GM12891 (cell line): ENCODE results near the gene FAAH2.
"Not testable (repeated sequence)": the region's sequence is repeated elsewhere in the genome, so short reads cannot be mapped to it uniquely, and the experiment has no call there.

ENCODE experiments used
- DNase-seq: peaks from one replicate; pipeline ENCODE4 v3.0.0; 2011; ENCODE audit warnings: low spot score; ENCODE audit not compliant: insufficient read length
- FAIRE-seq: peaks from 2 replicates; lab custom pipeline; 2011; peaks lifted over from hg19 to GRCh38; lab: Jason Lieb, UNC
- PAX5 ChIP-seq: IDR thresholded peaks from 2 replicates; pipeline ENCODE4 v1.6.1; 2011; ENCODE audit warnings: low read length, moderate library complexity, mild to moderate bottlenecking; ENCODE audit not compliant: insufficient read depth, severe bottlenecking
- POLR2A ChIP-seq: IDR thresholded peaks from 2 replicates; pipeline ENCODE4 v1.6.1; 2011; ENCODE audit warnings: low read depth, low read length, control low read depth
- POLR2AphosphoS5 ChIP-seq: IDR thresholded peaks from 2 replicates; pipeline ENCODE4 v1.6.1; 2011; ENCODE audit warnings: low read depth, low read length, control low read depth
- POU2F2 ChIP-seq: IDR thresholded peaks from 2 replicates; pipeline ENCODE4 v1.6.1; 2011; ENCODE audit warnings: low read depth, mild to moderate bottlenecking, control low read depth, low read length, moderate library complexity
- SPI1 ChIP-seq: IDR thresholded peaks from 2 replicates; pipeline ENCODE4 v1.6.1; 2011; ENCODE audit warnings: low read depth, low read length, control low read depth
- TAF1 ChIP-seq: IDR thresholded peaks from 2 replicates; pipeline ENCODE4 v1.6.1; 2011; ENCODE audit warnings: low read depth, low read length, control low read depth

The FAAH2 gene

DNA sequence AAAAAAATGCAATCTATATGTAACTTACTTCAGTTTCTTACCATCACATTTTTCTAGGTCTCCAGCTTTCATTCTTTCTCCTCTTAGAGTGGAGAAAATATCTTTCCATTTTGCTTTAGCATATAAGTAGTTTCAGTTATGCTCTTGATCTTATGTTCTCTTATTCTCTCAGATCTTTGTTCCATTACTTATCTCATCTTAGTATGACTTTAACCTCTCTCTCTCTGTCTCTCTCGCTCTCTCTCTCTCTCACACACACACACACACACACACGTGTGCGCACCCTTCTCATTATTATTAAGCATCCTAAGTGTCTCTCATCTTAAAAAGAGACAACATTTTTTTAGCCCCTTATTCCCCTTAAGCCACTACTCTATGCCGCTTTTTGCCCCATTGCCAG lies 92.8 kb downstream of the FAAH2 start:
- DNase-seq, result no peak
- FAIRE-seq, result no peak
- TF ChIP-seq SPI1 (no peak), POU2F2 (no peak), POLR2AphosphoS5 (no peak), TAF1 (no peak), POLR2A (no peak)

DNA sequence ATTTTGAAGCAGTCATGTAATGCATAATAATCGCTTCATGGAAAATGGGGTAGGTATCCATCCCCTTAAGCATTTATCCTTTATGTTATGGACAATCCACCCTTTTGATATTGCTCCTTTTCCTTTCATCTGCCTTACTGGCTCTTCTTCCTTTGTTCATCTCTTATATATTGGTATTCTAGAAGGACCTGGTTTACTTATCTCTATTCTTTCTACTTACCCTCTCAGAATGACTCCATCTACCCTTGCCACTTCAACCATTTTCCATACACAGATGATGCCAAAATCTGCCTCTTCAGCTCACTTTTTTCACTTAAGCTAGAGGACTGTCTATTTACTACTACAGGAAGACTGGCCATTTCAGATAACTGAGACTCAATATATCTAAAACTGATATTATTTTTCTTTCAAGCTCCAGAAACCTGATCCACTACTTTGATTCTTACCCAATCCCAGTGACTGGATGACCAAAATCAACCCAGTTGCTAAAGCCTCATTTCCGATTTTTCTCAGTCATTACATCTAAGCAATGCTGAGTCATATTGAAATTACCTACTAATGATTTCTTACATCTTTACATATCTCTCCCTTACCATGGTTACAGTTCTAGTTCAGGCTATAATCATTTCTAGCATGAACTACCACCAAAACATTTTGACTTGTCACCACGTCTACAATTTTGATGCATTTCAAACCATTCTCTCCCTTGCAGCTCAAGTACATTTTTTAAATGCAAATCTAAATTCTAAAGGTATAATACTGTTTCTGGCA lies 93.7 kb downstream of the FAAH2 start:
- DNase-seq (no peak), FAIRE-seq (no peak)
- TF ChIP-seq POU2F2 (no peak), POLR2AphosphoS5 (no peak), TAF1 (no peak), PAX5 (no peak), POLR2A (no peak), SPI1 (no peak)

DNA sequence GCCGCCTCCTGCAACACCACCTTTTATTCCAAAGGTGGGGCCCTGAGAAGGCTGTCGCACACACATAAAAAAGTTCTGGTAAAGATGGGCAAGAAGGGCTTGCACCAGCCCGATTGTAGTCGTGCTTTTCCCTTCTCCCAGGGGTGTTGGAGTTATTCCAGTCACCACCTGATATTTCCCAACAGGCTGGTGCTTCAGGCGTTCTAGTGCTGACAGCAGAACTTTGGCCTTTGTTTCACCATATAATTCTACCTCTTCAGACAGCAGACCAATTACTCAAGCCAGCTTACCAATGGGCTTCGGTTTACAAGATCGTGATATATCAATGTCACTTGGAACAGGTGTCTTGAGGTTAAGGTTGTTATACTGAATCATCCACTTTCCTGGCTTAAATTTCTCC lies 107.7 kb downstream of the FAAH2 start:
- peak; percentile 64 for FAIRE-seq
- DNase-seq, result not testable (repeated sequence)

DNA sequence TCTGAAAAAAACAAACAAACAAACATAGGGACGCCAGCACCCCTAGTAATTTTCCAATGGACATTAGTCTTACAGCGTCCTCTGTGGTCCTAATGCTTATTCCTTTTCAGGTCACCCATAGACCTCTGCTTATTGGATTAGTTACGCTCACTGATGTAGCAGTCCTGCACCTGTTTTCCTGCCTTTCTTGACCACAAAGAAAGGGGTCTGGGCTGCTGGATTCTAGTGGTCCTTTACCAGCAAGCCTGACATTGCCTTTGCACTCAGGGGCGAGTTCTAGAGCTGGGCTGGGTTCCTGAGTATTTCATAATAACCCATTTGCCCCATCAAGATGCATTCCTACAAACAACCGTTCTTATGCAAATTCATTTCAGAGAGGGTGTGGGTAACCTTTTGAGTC lies 116.7 kb downstream of the FAAH2 start:
- not testable (repeated sequence) for DNase-seq, FAIRE-seq

DNA sequence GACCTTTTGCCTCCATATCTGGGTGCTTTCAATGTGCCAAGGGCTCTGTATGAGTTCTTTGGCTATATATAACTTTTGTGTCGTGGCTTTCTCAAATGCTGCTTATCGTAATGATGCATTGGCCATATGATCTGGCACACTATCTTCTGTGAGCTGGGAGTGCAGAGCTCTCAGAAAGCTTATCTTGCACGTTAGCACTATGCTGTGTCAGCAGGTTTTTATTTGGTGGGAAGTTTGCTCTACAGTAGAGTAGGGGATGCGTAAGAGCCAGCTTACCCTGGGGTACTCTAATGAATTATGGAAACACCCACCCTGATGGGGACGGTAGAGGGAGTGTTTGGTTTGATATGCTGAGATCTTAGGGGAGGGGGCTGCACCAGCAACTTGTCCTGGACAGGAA lies 119.6 kb downstream of the FAAH2 start:
- no peak for DNase-seq
- TF ChIP-seq TAF1 (no peak), PAX5 (no peak), POLR2A (no peak), POLR2AphosphoS5 (no peak), POU2F2 (no peak), SPI1 (no peak)
- FAIRE-seq, result no peak

DNA sequence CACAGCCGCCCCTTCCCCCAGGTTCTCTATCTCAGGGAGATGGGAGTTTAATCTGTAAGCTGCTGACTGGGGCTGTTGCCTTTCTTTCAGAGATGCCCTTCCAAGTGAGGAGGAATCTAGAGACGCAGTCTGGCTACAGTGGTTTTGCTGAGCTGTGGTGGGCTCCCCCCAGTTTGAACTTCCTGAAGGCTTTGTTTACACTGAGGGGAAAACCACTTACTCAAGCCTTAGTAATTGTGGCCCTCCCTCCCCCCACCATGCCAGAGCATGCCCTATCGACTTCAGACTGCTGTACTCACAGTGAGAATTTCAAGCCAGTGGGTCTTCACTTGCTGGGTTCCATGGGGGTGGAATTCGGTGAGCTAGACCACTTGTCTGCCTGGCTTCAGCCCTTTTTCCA lies 131.3 kb downstream of the FAAH2 start:
- TF ChIP-seq POU2F2, result no peak
- DNase-seq, result no peak
- FAIRE-seq, result no peak

DNA sequence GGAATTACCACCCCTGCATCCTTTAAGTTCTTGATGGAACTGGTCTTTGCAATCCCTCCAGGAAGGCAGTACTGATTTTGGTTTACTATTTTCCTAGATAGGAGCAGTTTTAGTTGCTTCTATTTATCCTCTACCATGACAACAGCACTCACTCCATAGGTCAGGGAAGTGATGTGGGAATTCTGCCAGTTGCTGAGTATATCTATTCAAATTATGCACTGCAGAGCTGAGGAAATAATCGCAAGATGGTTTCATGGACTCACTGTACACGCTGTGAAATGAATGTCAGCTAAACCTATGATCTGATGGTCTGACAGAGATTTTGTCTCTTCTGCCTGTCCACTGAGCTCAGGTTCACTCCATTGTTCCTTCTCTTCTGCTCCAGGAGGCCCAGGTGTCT lies 135.8 kb downstream of the FAAH2 start:
- TF ChIP-seq TAF1 (no peak), PAX5 (no peak), POLR2AphosphoS5 (no peak), POU2F2 (no peak), SPI1 (no peak), POLR2A (no peak)
- DNase-seq, result no peak
- no peak for FAIRE-seq

DNA sequence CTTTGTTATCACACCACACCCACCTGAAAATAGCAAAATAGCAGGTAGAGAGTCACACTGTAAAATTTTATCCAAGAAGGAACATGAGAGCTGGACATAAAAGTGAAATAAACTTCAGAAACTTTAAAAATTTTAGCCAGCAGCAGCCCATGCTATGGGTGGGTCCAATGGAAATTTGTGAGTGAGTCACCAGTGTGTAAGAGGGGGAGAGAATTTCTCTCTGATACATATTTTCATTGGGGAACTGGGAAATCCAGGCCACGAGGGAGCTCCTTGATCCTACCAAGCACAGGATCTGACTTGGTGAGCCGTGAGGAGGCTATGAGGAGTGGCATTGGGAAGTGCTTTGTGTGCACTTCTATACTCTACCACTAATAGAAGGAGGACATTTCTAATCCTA lies 136.3 kb downstream of the FAAH2 start:
- no peak for TF ChIP-seq TAF1
- no peak for TF ChIP-seq POU2F2
- TF ChIP-seq POLR2AphosphoS5, result no peak
- no peak for TF ChIP-seq POLR2A
- no peak for TF ChIP-seq SPI1
- no peak for TF ChIP-seq PAX5
- DNase-seq, result no peak
- FAIRE-seq, result no peak

DNA sequence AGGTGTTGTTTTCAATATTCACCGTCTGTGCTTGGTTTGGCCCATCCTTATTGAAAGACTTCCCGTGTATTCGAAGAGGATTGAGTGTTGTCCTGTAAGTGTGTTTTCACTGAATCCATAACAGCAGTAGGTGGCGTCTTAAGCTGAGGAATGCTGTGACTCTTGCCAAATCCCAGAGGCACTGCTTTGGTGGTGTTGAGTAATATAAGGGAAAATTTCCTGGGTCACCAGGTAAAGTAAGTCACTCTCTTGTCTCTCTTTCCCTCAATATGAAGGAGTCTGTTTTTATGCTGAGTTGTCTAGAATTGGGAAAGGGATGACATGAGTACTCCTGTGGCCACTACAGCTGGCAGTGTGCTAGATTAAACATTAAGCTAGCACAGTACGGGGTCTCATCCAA lies 158.6 kb downstream of the FAAH2 start:
- FAIRE-seq, result no peak
- DNase-seq, result no peak
- TF ChIP-seq POLR2A, result no peak
- no peak for TF ChIP-seq SPI1
- TF ChIP-seq POLR2AphosphoS5, result no peak
- TF ChIP-seq PAX5, result no peak
- TF ChIP-seq POU2F2, result no peak
- no peak for TF ChIP-seq TAF1

DNA sequence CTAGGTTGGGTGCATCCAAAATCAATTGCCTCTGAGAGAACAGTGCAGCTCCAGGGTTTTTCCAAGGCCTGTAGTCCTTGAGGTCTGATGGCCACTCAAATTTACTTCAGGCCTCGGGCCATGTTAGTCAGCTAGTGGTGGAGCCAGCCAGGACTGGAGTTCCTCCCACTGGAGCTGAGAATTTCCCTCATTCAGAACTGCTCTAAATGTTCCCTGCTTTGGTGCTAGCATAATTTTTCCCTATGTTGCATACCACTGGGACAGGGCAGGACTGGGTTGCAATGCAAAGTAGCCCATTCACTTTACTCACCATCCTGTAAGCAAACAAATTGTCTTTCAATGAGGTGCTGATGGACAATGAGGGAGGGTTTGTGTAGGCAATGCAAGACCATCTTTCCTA lies 159.3 kb downstream of the FAAH2 start:
- TF ChIP-seq POLR2AphosphoS5 (no peak), POU2F2 (no peak), PAX5 (no peak), TAF1 (no peak), SPI1 (no peak), POLR2A (no peak)
- FAIRE-seq (no peak), DNase-seq (no peak)

DNA sequence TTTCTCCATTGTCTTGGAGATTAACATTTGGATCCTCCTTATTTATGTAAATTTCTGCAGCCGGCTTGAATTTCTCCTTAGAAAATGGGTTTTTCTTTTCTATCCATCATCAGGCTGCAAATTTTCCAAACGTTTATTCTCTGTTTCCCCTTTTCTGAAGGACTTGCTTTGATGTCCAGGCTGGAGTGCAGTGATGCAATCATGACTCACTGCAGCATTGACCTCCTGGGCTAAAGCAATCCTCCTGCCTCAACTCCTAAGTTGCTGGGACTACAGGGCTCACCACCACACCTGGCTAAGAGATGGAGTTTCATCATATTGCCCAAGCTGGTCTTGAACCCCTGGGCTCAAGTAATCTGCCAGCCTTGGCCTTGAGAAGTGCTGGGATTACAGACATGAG lies 161.3 kb downstream of the FAAH2 start:
- no peak for FAIRE-seq
- TF ChIP-seq SPI1, result no peak
- no peak for TF ChIP-seq TAF1
- TF ChIP-seq PAX5, result no peak
- no peak for DNase-seq

DNA sequence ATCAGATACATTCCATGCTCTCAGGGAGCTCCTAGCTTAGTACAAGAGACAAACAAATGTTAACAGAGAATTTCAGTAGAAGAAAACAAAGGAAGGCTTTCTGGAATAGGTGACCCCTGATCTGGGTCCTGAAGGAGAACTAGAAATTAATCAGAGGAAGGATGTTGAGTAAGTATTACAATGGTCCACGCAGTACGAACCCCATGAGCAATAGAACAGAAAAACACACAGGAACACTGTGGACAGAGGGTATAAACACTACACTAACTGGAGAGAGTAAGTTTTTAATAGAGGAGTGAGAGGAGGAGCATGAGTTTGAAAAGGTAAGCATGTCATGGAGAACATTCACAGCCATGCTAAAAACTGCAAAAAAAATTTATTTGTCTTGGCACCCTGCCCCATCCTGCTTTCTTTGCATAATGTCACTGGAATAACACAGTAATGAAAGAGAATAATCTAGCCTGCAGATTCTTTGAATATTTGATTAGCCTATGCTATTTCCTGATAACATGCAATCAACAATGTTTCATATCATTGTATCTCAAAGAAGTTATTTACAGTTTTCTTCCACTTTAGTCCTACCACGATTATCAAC lies 165.0 kb downstream of the FAAH2 start:
- TF ChIP-seq PAX5, result no peak
- TF ChIP-seq POU2F2, result no peak
- TF ChIP-seq TAF1, result no peak
- TF ChIP-seq SPI1, result no peak
- no peak for TF ChIP-seq POLR2A
- TF ChIP-seq POLR2AphosphoS5, result no peak
- no peak for FAIRE-seq
- DNase-seq, result no peak
